Trophoblast cell (in vitro differentiated cells and primary cell): ENCODE results near the gene SEMA4A.

Source experiments
- DNase-seq, 2 donors: peaks; one replicate each; pipeline ENCODE4 v3.0.0-alpha.2; 2016
- H2AFZ ChIP-seq: 2 replicates; pipeline ENCODE4 v1.6.1; 2013; ENCODE audit warnings: low read length, moderate library complexity, mild to moderate bottlenecking; ENCODE audit not compliant: insufficient read depth, poor library complexity
- H2AK5ac ChIP-seq: 2 replicates; pipeline ENCODE4 v1.6.1; 2013; ENCODE audit warnings: mild to moderate bottlenecking, low read length
- H2BK120ac ChIP-seq: 2 replicates; pipeline ENCODE4 v1.6.1; 2013; ENCODE audit warnings: low read length, mild to moderate bottlenecking, moderate library complexity; ENCODE audit not compliant: insufficient read depth, poor library complexity
- H2BK12ac ChIP-seq: 2 replicates; pipeline ENCODE4 v1.6.1; 2013; ENCODE audit warnings: mild to moderate bottlenecking, low read length, moderate library complexity
- H2BK5ac ChIP-seq: 2 replicates; pipeline ENCODE4 v1.6.1; 2013; ENCODE audit warnings: low read length, low read depth, moderate library complexity, mild to moderate bottlenecking; ENCODE audit not compliant: poor library complexity
- H3K14ac ChIP-seq: 2 replicates; pipeline ENCODE4 v1.6.1; 2013; ENCODE audit warnings: mild to moderate bottlenecking, low read length
- H3K18ac ChIP-seq: 2 replicates; pipeline ENCODE4 v1.6.1; 2013; ENCODE audit warnings: mild to moderate bottlenecking, low read length
- H3K23ac ChIP-seq: 2 replicates; pipeline ENCODE4 v1.6.1; 2013; ENCODE audit warnings: low read length
- H3K27ac ChIP-seq: 2 replicates; pipeline ENCODE4 v1.5.1; 2013; ENCODE audit warnings: low read depth, mild to moderate bottlenecking, inconsistent platforms, low read length, moderate library complexity
- H3K27me3 ChIP-seq: 2 replicates; pipeline ENCODE4 v1.6.1; 2013; ENCODE audit warnings: inconsistent platforms, mild to moderate bottlenecking, low read length, moderate library complexity; ENCODE audit not compliant: insufficient read depth
- H3K36me3 ChIP-seq, 2 experiments: 1 replicate in 1 of 2; 2 replicates in 1 of 2; pipeline ENCODE4 v1.6.1; 2013; ENCODE audit warnings: low read length in 2 of 2, mild to moderate bottlenecking in 2 of 2, moderate library complexity in 1 of 2; ENCODE audit not compliant: insufficient read depth in 2 of 2, control insufficient read depth in 1 of 2
- H3K4ac ChIP-seq: 2 replicates; pipeline ENCODE4 v1.6.1; 2013; ENCODE audit warnings: low read depth, mild to moderate bottlenecking, low read length, moderate library complexity
- H3K4me1 ChIP-seq, 2 experiments: 1 replicate in 1 of 2; 2 replicates in 1 of 2; pipeline ENCODE4 v1.6.1; 2013; ENCODE audit warnings: low read length in 2 of 2, mild to moderate bottlenecking in 2 of 2, moderate library complexity in 1 of 2; ENCODE audit not compliant: insufficient read depth in 2 of 2, control insufficient read depth in 1 of 2
- H3K4me2 ChIP-seq: 2 replicates; pipeline ENCODE4 v1.6.1; 2013; ENCODE audit warnings: inconsistent platforms, mild to moderate bottlenecking, low read length, moderate library complexity
- H3K4me3 ChIP-seq: 2 replicates; pipeline ENCODE4 v1.5.1; 2013; ENCODE audit warnings: mild to moderate bottlenecking, low read depth, low read length, inconsistent platforms
- H3K79me1 ChIP-seq: one replicate; pipeline ENCODE4 v1.6.1; 2013; ENCODE audit warnings: low read length
- H3K79me2 ChIP-seq: 2 replicates; pipeline ENCODE4 v1.6.1; 2013; ENCODE audit warnings: low read length, mild to moderate bottlenecking; ENCODE audit not compliant: control insufficient read depth, insufficient read depth, poor library complexity
- H3K9ac ChIP-seq: 2 replicates; pipeline ENCODE4 v1.6.1; 2013; ENCODE audit warnings: mild to moderate bottlenecking, low read length
- H3K9me3 ChIP-seq: 2 replicates; pipeline ENCODE4 v1.6.1; 2013; ENCODE audit warnings: low read depth, mild to moderate bottlenecking, control low read depth, inconsistent platforms, low read length; ENCODE audit not compliant: insufficient read depth
- H4K12ac ChIP-seq: 2 replicates; pipeline ENCODE4 v1.6.1; 2013; ENCODE audit warnings: low read depth, mild to moderate bottlenecking, low read length, moderate library complexity
- H4K8ac ChIP-seq: 2 replicates; pipeline ENCODE4 v1.6.1; 2013; ENCODE audit warnings: low read depth, mild to moderate bottlenecking, low read length, moderate library complexity
- H4K91ac ChIP-seq: one replicate; pipeline ENCODE4 v1.6.1; 2013; ENCODE audit warnings: low read depth, mild to moderate bottlenecking, low read length, moderate library complexity
- WGBS: extraction: QIAGEN DNeasy Blood & Tissue Kit; methylation state at CpG from one replicate; pipeline ENCODE4 v1.1.7; 2013; ENCODE audit warnings: missing lambda C conversion rate; ENCODE audit not compliant: insufficient read length, insufficient coverage; ENCODE audit errors: extremely low coverage; 5-methylcytosine and 5-hydroxymethylcytosine counted together

SEMA4A gene

DNA sequence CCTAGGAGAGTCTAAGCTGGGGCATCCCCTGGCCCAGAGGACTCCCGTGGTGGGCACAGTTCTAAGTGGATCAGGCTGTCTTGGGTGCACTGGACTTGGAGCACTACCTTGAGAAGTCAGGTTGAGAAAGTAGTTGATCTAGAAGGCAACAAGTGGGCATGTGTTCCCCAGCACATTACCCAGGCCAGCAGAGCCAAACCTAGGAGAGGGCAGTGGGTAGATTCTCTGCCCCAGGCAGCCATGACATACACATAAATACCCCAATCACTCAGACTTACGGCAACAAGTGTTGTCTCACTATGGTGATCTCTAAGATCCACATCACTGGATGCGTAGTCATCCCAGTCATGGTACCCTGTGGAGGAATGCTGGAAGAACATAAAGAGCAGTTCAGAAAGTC is 57.9 kb downstream of the SEMA4A start:
- Histone ChIP-seq H3K18ac (no peak overlapping the region), H3K4me3 (no peak overlapping the region), H2AK5ac (no peak overlapping the region), H3K9ac (no peak overlapping the region), H3K27ac (no peak overlapping the region), H4K12ac (no peak overlapping the region), H3K4me1 (peaks cover 0 to 6% of the 10 kb centered on the region in 2 experiments), H3K9me3 (peaks cover 2% of the 10 kb centered on the region), H2AFZ (no peak overlapping the region), H2BK5ac (no peak overlapping the region), H3K14ac (no peak overlapping the region), H3K4me2 (no peak overlapping the region), H3K36me3 (peaks cover 18 to 22% of the 10 kb centered on the region in 2 experiments), H3K79me2 (peaks cover 1% of the 10 kb centered on the region), H3K4ac (no peak overlapping the region), H2BK12ac (no peak overlapping the region), H2BK120ac (no peak overlapping the region), H3K27me3 (no peaks in the 10 kb centered on the region), H3K23ac (no peak overlapping the region), H4K8ac (no peak overlapping the region), H3K79me1 (peaks cover 2% of the 10 kb centered on the region), H4K91ac (no peak overlapping the region)
- no peak for DNase-seq
- WGBS, result no CpG with 5 or more reads among the region's 3 CpGs

DNA sequence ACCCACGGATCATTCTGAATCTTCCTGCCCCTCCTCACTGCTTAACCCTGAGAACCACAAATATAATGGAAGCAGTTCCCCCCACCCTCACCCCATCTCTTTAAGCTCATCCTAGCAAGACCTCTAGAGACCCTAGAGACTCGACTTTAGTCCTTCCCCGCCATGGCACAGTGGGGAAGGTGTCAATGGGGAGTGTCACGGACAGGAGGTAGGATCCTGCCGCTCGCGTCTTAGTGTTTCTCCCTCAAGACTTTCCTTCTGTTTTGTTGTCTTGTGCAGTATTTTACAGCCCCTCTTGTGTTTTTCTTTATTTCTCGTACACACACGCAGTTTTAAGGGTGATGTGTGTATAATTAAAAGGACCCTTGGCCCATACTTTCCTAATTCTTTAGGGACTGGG is 58.7 kb downstream of the SEMA4A start:
- H3K4me3 ChIP-seq, result no peak overlapping the region
- H2AK5ac ChIP-seq, result peak overlapping the region; percentile 89
- H3K9me3 ChIP-seq, result peaks cover 2% of the 10 kb centered on the region
- peaks cover 15 to 17% of the 10 kb centered on the region in 2 experiments for H3K36me3 ChIP-seq
- H3K4ac ChIP-seq, result peak overlapping the region; percentile 37
- peaks cover 1% of the 10 kb centered on the region for H3K79me2 ChIP-seq
- no peak overlapping the region for H3K23ac ChIP-seq
- H3K27ac ChIP-seq, result no peak overlapping the region
- H2BK120ac ChIP-seq, result no peak overlapping the region
- no peak overlapping the region for H2BK5ac ChIP-seq
- no peak overlapping the region for H3K14ac ChIP-seq
- peak overlapping the region; percentile 87 for H4K12ac ChIP-seq
- H4K8ac ChIP-seq, result peak overlapping the region; percentile 84
- peaks cover 0 to 6% of the 10 kb centered on the region in 2 experiments for H3K4me1 ChIP-seq
- peak overlapping the region; percentile 60 for H3K4me2 ChIP-seq
- peak overlapping the region; percentile 76 for H2BK12ac ChIP-seq
- no peak overlapping the region for H2AFZ ChIP-seq
- no peak for DNase-seq
- peaks cover 2% of the 10 kb centered on the region for H3K79me1 ChIP-seq
- no peaks in the 10 kb centered on the region for H3K27me3 ChIP-seq
- H4K91ac ChIP-seq, result peak overlapping the region; percentile 61
- no peak overlapping the region for H3K9ac ChIP-seq
- no CpG with 5 or more reads among the region's 9 CpGs for WGBS
- H3K18ac ChIP-seq, result no peak overlapping the region

DNA sequence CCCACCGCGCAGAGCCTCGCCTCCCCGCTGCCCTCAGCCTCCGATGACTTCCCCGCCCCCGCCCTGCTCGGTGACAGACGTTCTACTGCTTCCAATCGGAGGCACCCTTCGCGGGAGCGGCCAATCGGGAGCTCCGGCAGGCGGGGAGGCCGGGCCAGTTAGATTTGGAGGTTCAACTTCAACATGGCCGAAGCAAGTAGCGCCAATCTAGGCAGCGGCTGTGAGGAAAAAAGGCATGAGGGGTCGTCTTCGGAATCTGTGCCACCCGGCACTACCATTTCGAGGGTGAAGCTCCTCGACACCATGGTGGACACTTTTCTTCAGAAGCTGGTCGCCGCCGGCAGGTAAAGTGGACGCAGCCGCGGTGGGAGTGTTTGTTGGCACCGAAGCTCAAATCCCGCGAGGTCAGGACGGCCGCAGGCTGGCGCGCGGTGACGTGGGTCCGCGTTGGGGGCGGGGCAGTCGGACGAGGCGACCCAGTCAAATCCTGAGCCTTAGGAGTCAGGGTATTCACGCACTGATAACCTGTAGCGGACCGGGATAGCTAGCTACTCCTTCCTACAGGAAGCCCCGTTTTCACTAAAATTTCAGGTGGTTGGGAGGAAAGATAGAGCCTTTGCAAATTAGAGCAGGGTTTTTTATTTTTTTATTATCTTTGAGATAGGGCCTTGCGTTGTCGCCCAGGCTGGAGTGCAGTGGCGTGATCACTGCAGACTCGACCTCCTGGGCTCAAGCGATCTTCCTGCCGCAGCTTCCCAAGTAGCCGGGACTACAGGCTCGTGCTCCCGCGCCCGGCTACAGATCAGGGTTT is 59.7 kb downstream of the SEMA4A start, which contains the start of gene PMF1:
Gene PMF1 (plus strand): TSS at position 175 of the 811 bp plus-strand sequence. CDS start 9 bp downstream, at position 184.
- peaks cover 2% of the 10 kb centered on the region for H3K79me1 ChIP-seq
- H3K14ac ChIP-seq, result peak within 1 kb of the TSS; percentile 94
- peak within 1 kb of the TSS; percentile 89 for H2AK5ac ChIP-seq
- H2BK12ac ChIP-seq, result peak within 1 kb of the TSS; percentile 76
- H3K18ac ChIP-seq, result peak within 1 kb of the TSS; percentile 97
- peak within 1 kb of the TSS; percentile 62 for H3K4me2 ChIP-seq
- H4K8ac ChIP-seq, result peak within 1 kb of the TSS; percentile 96
- peak within 1 kb of the TSS; percentile 80 for H2BK120ac ChIP-seq
- peak within 1 kb of the TSS; percentile 86 for H4K91ac ChIP-seq
- H3K4me1 ChIP-seq, result peaks cover 0 to 6% of the 10 kb centered on the region in 2 experiments
- H3K27ac ChIP-seq, result peak within 1 kb of the TSS; percentile 90
- H2AFZ ChIP-seq, result peak within 1 kb of the TSS; percentile 92
- peaks cover 1% of the 10 kb centered on the region for H3K79me2 ChIP-seq
- no peaks in the 10 kb centered on the region for H3K27me3 ChIP-seq
- H2BK5ac ChIP-seq, result peak within 1 kb of the TSS; percentile 92
- H3K23ac ChIP-seq, result no peak within 1 kb of the TSS
- DNase-seq, result peak; percentile 96 to 97
- peak within 1 kb of the TSS; percentile 37 for H3K4ac ChIP-seq
- WGBS, result no CpG with 5 or more reads among the region's 61 CpGs
- H3K4me3 ChIP-seq, result peak within 1 kb of the TSS; percentile 88
- peak within 1 kb of the TSS; percentile 87 for H4K12ac ChIP-seq
- H3K9ac ChIP-seq, result peak within 1 kb of the TSS; percentile 93
- H3K9me3 ChIP-seq, result peaks cover 2% of the 10 kb centered on the region
- H3K36me3 ChIP-seq, result peaks cover 10 to 12% of the 10 kb centered on the region in 2 experiments

DNA sequence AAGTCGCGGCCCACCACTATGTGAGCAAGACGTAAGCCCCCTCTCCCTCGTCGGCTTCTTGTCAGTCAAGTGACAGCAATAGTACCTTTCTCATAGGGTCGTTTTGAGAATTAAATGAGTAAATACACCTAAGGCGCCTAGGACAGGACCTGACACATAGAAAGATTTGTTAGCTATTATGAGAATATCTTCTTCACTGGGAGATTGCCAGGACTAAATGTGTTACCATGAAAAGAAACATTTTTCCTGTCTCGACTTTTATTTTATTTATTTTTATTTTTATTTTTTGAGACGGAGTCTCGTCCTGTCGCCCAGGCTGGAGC is 60.2 kb downstream of the SEMA4A start:
- peak overlapping the region; percentile 70 for H4K8ac ChIP-seq
- H3K14ac ChIP-seq, result peak overlapping the region; percentile 71
- peaks cover 1% of the 10 kb centered on the region for H3K79me2 ChIP-seq
- H3K27me3 ChIP-seq, result no peaks in the 10 kb centered on the region
- no peak overlapping the region for H2BK5ac ChIP-seq
- no peak for DNase-seq
- peak overlapping the region; percentile 9 for H3K4ac ChIP-seq
- H4K12ac ChIP-seq, result peak overlapping the region; percentile 40
- no peak overlapping the region for H2BK12ac ChIP-seq
- H4K91ac ChIP-seq, result peak overlapping the region; percentile 58
- WGBS, result no CpG with 5 or more reads among the region's 11 CpGs
- peaks cover 2% of the 10 kb centered on the region for H3K9me3 ChIP-seq
- peak overlapping the region; percentile 88 for H3K4me3 ChIP-seq
- H2BK120ac ChIP-seq, result peak overlapping the region; percentile 12
- H2AK5ac ChIP-seq, result no peak overlapping the region
- no peak overlapping the region for H3K23ac ChIP-seq
- H3K18ac ChIP-seq, result no peak overlapping the region
- peak overlapping the region; percentile 11 for H3K27ac ChIP-seq
- H3K79me1 ChIP-seq, result peaks cover 2% of the 10 kb centered on the region
- peaks cover 10 to 12% of the 10 kb centered on the region in 2 experiments for H3K36me3 ChIP-seq
- peak overlapping the region; percentile 62 for H3K4me2 ChIP-seq
- peaks cover 0 to 6% of the 10 kb centered on the region in 2 experiments for H3K4me1 ChIP-seq
- peak overlapping the region; percentile 44 for H3K9ac ChIP-seq
- peak overlapping the region; percentile 80 for H2AFZ ChIP-seq
